Non-pigmented ciliary epithelial cell (primary cell): ENCODE measurements around the gene ATCAY.

ENCODE experiments used
- DNase-seq: peaks from one replicate; pipeline ENCODE4 v3.0.0-alpha.2; 2010; ENCODE audit warnings: low read depth

The ATCAY gene, protein sequence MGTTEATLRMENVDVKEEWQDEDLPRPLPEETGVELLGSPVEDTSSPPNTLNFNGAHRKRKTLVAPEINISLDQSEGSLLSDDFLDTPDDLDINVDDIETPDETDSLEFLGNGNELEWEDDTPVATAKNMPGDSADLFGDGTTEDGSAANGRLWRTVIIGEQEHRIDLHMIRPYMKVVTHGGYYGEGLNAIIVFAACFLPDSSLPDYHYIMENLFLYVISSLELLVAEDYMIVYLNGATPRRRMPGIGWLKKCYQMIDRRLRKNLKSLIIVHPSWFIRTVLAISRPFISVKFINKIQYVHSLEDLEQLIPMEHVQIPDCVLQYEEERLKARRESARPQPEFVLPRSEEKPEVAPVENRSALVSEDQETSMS

DNA sequence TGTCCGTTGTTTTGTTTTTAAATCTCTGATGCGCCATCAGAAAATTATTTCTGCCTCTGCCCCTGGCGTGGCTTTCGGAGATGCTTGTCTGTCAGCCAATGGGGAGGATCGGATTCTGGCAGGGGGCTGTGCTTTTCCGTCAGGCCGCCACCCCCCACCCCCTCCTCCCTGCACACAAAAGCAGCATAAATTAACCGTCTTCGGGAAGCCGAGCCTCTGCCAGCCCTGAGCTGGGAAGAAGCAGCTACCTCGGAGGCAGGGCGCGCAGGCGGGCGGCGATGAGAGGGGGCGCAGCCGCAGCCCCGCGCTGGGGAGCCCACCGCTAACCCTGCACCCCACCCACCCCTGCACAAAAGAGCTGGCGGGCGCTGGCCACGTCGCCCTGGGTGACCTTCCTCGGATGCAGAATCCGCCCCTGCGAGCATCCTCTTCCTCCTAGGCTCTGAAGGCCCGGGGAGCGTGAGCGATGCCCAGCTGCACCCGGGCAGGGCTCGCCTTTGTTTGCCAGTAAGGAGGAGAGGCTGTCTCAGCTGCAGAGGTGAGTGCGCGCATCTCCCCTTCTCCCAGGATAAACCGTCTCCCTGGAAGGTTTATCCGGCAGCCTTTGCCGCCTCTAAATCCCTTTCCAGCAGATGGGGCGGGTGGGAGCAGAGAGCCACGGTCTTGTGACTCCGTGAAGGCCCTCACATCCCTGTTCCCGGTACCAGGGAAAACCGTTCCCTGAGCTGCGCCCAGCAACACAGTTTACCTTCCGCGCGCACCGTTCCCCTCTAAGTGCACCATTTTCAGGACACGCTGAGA lies at the start of gene ATCAY:
TSS of gene ATCAY (plus strand) at position 215 of the 801 bp plus-strand sequence. CDS start 5,083 bp downstream, outside the sequence.
- DNase-seq = no peak

DNA sequence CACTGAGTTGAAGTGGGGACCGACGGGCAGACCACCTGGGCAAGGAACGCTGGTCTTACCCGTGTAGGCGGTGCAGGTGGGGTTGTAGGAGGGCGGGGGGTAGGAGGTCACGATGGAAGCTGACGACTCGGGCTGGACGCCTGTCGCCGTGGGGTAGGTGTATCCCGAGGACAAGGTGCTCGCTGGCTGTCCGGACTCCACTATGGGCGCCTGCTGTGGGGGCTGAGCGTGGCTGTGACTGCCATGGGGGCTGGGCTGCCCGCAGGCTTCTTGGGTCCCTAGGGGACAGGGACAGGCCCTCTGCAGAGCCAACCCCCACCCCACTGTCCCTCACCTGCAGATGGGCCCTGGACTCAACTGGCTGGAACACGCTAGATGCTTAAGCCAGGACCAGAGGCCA lies 48.9 kb upstream of the ATCAY start:
- no peak for DNase-seq

DNA sequence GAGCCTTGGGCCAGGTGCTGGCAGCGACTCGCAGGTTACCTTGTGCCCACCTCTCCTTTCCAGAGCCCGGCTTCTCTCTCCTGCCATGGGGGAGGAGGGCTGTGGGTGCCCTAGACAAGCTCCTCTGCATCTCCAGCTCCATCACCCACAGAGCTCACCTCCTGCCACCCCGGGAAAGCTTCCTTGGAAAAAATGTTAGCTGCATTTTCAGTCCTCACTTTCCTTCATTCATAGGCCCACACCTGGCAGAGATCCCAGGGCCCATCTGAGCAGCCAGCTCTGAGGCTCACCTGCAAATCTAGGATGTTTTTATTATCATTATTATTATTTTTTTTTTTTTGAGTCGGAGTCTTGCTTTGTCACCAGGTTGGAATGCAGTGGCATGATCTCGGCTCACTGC lies 48.5 kb upstream of the ATCAY start:
- no peak for DNase-seq

DNA sequence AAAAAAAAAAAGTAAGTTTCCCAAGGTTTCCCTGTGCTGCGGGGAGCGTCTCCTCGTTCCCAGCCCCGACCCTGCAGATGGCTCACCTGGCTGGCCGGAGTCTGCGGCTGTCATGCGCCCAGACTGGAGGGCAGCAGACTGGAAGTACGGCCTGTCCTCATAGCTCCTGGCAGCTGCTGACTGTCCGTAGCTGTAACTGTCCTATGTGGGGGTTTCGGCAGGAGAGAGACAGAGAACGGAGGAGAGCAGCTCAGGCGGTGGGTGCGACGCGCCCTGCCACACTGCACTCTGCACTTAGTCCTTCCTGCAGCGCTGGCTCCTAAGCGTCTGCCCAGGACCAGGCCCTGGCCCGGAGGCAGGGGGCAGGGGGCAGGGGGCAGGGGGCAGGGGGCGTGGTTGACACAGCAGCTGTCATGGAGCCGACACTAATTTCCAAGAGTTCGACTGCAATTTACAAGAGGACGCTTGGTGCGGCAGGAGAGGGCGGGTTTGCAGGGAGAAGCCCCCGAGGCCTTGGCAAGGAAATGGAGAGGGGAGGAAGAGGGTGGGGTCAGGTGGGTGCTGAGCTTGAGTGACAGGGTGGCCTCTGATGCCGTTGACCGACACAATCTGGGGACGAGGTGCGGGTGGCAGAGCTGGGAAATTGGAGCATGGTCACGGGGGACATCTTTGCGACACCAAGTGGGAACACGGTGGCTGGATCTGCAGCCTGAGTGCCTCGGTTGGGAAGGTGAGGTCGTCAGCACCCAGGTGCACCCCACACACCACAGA lies 46.7 kb upstream of the ATCAY start:
- no peak for DNase-seq

DNA sequence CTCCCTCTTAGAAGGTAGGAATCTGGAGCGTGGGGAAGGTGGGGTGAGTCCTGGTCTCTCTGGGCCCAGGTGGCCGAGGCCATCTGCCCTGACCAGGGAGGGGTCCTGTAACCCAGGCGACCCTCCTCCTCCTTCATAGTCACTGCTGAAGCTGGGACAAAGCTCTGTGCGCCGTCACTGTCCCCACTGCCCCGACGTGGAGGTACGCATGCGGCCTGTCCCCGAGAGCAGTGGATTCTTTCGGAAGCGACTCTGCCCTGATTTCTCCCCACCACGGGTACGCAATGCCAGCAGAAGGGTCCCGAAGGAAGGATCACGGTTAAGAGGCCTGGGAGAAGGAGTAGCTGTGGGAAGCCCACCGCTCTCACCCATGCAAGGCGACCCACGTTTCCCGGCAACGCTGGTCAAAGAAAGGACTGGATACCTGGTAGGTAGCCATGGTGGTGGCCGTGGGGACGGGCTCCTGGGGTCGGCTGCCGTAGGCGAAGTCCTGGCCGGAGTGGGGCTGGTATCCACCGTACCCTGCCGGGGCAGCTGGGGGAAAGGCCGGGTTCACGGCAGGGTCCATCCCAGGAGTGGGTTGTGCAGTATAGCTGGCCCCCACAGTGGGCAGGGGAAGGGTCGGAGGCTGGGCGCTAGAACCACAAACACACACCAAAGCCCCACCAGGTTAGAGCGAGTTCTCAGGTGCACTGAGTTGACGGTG lies 46.0 kb upstream of the ATCAY start:
- DNase-seq = no peak

DNA sequence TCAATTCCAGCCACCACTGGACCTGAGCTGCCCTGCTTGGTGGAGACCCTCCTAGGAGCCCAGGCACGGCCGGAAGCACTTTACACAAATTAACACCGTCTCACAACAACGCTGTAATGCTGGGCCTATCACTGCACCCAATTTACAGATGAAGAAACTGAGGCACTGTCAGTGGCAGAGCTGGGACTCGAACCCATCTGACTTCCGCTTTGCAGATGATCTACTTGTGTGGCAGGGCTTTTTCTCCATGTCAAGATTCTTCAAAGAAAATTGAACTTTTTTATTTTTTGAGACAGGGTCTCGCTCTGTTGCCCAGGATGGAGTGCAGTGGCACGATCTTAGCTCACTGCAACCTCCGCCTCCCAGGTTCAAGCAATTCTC lies 45.4 kb upstream of the ATCAY start:
- no peak for DNase-seq

DNA sequence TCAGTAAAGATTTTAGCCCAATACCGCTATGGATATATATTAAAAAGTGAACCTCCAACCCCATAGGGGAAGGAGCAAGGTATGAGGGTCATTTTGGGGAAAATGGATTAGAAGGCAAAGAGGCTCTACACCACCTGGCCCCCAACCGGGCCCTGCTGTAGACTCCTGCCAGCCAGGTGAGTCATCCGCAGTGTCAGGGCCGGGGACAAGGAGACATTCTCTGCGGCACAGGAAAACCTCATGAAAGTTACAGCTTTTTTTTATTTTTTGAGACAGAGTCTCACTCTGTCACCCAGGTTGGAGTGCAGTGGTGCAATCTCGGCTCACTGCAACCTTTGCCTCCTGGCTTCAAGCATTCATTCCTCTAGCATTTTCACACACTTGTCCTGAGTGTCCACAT lies 43.6 kb upstream of the ATCAY start:
- DNase-seq = no peak

DNA sequence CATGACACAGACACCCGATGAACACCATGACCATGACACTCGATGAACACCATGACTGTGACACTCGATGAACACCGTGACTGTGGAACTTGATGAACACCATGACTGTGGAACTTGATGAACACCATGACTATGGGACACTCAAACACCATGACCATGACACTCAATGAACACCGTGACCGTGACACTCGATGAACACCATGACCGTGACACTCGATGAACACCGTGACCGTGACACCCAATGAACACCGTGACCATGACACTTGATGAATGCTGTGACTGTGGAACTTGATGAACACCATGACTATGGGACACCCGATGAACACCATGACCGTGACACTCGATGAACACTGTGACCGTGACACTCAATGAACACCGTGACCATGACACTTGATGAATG lies 43.2 kb upstream of the ATCAY start:
- no peak for DNase-seq

DNA sequence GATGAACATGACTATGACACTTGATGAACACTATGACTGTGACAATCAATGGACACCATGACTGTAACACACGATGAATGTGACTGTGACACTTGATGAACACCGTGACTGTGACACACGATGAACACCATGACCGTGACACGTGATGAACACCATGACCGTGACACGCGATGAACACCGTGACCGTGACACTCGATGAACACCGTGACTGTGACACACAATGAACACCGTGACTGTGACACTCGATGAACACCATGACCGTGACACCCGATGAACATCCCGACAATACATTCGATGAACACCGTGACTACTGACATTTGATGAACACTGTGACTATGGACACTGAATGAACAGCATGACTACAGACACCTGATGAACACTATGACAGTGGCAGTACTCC lies 42.6 kb upstream of the ATCAY start:
- no peak for DNase-seq

DNA sequence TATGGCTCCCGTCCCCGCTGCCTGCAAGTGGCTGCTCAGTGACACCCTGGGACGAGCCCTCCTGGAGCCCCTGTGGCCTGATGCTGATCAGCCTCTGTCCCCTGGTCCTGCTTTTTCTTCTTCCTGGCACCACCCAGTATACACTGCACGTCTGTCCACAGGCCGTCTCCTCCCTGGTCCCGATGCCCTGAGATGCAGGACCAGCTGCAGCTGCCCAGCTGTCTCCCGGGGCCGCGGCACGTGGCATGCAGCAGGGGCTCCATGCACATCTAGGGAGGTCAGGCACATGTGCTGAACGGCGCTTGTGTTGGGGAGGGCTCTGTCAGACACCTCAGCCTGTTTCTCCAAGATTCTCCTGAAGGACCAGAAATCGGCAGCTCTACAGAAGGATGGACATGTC lies 41.8 kb upstream of the ATCAY start:
- DNase-seq = no peak

DNA sequence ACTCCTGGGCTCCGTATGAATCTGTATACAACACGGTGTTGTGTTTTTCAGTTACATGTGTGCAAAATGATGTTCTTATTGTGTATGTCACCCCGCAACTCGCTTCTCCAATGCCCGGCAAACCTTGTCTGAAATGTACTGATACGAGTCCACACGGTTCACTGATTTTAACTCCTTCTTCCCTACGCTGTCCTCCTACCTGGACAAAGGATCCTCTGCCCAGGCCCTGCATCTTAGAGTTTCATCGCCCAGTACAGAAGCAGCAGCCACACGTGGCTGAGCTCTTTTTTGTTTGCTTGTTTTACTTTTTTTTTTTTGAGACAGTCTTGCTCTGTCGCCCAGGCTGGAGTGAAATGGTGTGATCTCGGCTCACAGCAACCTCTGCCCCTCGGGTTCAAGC lies 40.5 kb upstream of the ATCAY start:
- no peak for DNase-seq

DNA sequence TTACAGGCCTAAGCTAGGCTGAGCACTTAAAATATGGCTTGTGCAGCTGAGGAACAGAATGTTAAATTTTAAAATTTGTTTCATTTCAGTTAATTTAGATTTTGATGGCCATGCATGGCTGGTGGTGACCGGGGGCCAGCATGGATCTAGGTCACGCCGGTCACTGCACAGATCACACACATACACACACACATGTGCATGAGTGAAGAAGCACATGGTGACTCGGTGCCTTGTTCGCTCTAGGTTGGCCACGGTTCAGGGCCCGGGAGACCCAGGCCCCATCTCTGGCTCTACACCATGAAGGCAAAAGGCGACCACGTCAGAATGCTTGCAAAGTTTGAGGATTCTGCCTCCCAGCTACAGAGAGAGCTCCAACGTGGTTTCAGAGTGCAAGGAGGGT lies 39.7 kb upstream of the ATCAY start:
- DNase-seq = no peak

DNA sequence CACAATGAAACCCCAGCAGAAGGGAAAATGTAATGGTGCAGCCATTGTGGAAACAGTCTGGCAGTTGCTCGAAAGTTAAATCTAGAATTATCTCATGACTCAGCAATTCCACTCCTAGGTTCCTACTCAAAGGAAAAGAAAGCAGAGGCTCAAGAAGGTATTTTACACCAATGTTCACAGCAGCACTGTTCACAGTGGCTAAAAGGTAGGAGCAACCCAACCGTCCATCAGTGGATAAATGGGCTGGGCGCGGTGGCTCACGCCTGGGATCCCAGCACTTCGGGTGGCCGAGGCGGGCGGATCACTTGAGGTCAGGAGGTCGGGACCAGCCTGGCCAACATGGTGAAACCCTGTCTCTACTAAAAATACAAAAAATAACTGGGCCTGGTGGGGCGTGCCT lies 37.5 kb upstream of the ATCAY start:
- no peak for DNase-seq

DNA sequence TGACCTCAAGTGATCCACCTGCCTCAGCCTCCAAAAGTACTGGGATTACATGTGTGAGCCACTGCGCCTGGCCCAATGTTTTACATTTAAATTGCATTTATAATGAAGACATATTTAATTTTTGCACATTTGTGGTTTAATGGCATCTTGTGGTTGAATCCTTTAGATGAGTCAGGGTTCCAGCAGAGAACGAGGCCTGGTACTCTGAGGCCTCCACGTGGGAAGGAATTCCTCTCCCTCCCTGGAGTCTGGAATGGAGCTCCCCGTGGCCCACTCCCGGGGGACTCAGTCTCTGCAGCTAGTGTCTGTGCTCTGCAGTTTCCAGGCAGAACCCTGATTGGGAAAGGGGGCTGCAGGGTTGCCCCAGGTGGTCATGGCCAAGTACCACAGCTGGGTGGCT lies 35.9 kb upstream of the ATCAY start:
- no peak for DNase-seq

DNA sequence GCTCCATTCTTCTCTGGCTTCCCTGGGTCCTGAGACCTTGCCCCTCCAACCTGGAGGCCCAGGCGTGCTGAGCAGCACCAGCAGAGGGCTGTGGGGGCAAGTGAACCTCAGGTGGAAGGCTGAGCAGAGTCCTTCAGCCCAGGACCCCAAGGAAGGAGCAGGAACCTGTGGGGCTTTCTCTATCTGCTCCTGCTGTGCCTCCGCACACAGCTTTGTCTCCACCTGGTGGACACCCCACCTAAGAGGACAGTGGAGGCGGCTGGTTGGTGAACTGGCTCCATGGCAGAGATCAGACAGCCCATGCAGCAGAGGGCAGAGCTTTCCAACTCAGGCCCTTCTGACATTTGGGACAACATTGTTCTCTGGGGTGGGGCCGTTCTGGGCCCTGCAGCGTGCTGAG lies 31.4 kb upstream of the ATCAY start:
- DNase-seq = no peak

DNA sequence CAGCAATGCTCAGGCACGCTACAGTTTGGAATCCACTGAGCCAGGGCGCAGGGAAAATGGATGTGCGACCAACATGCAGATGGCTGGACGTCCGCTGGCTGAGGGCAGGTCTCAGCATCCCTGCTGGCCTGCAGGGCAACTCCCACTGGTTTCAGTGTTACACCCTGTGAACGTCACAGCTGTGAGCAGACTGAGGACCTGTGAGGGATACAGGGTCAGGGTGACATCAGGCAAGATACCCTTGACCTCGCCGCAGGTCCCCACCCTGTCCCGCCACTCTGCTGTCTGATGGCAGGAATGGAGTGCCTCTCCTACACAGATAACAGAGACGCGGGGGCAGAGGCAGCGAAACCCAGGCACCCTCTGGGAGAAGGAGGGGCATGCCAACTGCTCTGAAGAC lies 30.7 kb upstream of the ATCAY start:
- no peak for DNase-seq

DNA sequence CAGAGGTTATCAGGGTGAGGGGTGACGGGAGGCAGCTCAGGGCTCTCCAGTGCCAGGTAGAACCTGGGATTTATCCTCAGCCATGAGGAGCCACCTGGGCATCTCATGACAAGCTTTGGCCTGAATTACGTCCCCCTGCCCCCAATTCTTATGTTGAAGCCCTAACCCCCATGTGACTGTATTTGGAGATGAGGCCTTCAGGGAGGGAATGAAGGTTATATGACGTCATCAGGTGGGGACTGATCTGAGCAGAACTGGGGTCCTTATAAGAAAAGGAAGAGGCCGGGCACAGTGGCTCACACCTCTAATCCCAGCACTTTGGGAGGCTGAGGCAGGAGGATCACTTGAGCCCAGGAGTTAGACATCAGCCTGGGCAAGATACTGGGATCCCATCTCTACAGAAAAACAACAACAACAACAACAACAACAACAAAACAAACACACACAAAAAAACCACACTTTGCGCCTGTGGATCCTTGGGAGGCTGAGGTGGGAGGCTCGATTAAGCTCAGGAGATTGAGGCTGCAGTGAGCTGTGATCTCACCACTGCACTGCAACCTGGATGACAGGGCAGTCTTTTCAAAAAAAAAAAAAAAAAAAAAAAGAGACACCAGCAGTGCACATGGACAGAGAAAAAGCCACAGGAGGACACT lies 30.0 kb upstream of the ATCAY start:
- no peak for DNase-seq

DNA sequence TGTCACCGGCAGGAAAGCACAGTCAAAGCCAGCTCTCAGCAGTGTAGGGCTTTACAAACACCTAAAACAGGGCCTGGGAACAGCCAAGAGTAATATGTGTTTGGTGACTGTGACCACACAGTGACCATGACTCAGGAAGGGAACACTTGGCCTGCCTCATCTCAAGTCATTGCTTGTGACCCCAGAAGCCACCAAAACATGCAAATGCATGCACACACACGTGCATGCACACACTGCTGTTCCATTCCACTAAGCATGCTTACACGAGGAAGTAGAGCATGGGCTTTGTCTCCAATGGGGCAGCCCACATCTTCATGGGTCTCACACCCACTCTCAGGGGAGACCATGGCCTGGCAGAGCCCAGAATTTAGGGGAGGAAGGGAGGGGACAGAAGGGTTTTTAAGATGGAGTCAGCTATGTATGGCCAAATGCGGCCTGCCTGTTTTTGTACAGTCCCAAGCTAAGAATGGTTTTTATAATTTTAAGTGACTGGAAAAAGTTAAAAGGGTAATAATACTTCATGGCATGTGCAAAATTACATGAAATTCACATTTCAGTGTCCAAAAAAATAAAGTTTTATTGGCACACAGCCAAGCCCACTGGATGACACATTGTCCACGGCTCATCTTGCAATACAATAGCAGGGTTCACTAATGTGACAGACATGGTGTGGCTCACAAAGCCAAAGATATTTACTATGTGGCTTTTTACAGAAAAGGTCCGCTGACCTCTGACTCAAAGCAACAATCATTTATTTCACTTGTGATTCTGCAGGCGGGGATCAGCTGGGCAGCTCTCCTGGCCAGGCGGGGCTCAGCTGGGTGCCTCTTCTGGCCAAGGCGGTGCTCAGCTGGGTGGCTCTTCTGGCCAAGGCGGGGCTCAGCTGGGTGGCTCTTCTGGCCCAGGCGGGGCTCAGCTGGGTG lies 29.0 kb upstream of the ATCAY start:
- DNase-seq = no peak

DNA sequence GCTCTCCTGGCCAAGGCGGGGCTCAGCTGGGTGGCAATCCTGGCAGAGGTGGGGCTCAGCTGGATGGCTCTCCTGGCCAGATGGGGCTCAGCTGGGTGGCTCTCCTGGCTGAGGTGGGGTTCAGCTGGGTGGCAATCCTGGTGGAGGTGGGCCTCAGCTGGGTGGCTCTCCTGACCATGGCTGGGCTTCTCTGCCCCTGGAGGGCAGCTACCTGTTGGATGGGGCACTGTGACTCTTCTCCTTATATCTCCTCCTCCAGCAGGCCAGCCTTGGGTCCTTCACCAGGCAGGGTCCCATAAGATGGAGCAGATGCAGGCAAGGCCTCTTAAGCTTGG lies 28.3 kb upstream of the ATCAY start:
- DNase-seq = no peak

DNA sequence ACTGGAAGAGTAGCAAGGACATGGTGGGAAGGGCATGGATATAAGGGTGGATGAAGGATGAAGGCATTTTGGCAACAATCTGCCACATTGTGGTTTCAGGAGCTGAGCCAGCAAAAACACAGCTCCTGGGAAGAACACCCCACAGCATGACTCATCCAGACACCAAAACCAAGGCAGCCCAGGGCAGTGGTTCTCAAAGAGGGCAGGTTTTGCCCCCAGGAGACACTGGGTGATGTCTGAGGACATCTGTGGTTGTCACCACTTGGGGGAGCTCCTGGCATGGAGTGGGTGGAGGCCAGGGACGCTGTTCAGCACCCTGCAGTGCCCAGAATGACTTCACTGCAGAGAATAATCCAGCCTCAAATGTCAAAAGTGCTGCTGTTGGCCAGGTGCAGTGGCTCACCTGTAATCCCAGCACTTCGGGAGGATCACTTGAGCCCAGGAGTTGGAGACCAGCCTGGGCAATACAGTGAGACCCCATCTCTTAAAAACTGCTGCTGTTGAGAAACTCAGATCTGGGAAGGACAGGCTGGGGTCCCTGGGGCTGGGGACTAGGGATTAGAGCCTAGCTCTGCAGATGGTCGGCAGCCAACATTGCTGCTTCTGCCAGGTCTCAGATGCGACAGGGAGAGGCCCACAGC lies 27.8 kb upstream of the ATCAY start:
- DNase-seq = peak; percentile 19
